HEK293T (cell line): ENCODE measurements around the gene TSPAN9.

Experiments used
- ARNT ChIP-seq: fragments of 450-650 bp; IDR thresholded peaks from 2 replicates; pipeline ENCODE4 v1.6.1; 2017; ENCODE audit warnings: mild to moderate bottlenecking
- BHLHE40 ChIP-seq: fragments of 450-650 bp; IDR thresholded peaks from 2 replicates; pipeline ENCODE4 v1.6.1; 2016; ENCODE audit warnings: mild to moderate bottlenecking, moderate library complexity, borderline replicate concordance
- FOXA1 ChIP-seq: fragments of 450-650 bp; IDR thresholded peaks from 2 replicates; pipeline ENCODE4 v1.6.1; 2016; ENCODE audit warnings: mild to moderate bottlenecking
- PKNOX1 ChIP-seq: fragments of 450-650 bp; IDR thresholded peaks from 2 replicates; pipeline ENCODE4 v1.6.1; 2016
- SP1 ChIP-seq: fragments of 450-650 bp; IDR thresholded peaks from 2 replicates; pipeline ENCODE4 v1.6.1; 2017

- TF ChIP-seq ARNT (no peak), BHLHE40 (no peak), SP1 (no peak), FOXA1 (no peak), PKNOX1 (no peak)
Measured at GRCh38 chr12:3206536-3207072, 129.4 kb downstream of the TSPAN9 start.
